ENCODE measurements around the gene FATE1.

Gene FATE1

DNA sequence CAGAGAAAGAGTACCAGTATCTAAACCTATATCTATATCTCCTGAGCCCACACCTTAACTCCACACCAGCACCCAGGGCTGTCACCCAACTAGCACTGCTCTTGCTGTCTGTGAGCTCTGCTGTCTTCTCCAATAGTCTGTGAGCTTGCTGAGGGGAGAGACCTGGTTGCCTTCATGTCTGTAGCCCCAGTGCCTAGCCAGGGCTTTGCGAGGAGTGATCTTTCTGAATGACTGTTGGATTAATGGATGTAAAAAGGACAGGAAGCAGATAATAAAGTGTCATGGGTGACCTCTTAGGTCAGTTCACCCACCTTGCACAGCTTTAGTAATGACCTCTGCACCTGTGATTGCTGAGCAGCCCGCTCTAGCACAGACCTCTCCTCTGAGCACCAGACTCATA is 49.2 kb downstream of the FATE1 start:
- H3K4me3 ChIP-seq (ENCODE audit: low read depth, low read length): no peak overlapping the region
- TF ChIP-seq, protein P1, sequence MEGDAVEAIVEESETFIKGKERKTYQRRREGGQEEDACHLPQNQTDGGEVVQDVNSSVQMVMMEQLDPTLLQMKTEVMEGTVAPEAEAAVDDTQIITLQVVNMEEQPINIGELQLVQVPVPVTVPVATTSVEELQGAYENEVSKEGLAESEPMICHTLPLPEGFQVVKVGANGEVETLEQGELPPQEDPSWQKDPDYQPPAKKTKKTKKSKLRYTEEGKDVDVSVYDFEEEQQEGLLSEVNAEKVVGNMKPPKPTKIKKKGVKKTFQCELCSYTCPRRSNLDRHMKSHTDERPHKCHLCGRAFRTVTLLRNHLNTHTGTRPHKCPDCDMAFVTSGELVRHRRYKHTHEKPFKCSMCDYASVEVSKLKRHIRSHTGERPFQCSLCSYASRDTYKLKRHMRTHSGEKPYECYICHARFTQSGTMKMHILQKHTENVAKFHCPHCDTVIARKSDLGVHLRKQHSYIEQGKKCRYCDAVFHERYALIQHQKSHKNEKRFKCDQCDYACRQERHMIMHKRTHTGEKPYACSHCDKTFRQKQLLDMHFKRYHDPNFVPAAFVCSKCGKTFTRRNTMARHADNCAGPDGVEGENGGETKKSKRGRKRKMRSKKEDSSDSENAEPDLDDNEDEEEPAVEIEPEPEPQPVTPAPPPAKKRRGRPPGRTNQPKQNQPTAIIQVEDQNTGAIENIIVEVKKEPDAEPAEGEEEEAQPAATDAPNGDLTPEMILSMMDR (IDR thresholded peaks at IDR 0.05; ENCODE audit: control insufficient read depth, extremely low read depth, insufficient read depth): no peak
- no peak for DNase-seq (ENCODE audit: low read depth)

DNA sequence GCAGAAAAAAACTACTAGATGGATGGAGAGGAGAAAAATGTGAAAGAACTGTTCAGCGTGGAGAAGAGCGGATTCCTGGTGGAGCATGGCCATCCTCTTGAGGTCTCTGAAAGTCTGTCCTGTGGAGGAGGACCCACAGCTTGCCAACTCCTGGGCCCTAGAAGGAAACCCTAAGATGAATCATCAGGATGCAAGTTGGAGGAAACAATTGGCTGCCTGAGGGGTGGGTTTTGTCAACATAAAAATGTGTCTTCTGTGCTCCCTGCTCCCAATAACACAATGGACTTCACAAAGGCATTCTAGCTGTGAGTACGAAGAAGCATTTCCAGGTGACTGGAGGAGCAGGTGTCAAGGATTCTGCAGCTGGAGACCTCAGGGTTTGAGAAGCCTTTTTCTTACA is 55.9 kb downstream of the FATE1 start:
- TF ChIP-seq, protein P1 (IDR thresholded peaks at IDR 0.05; ENCODE audit: control insufficient read depth, extremely low read depth, insufficient read depth): no peak
- H3K4me3 ChIP-seq (ENCODE audit: low read depth, low read length): no peak overlapping the region
- DNase-seq (ENCODE audit: low read depth): no peak
